ENCODE measurements around the gene TSPAN10. TPM values are rescaled to one million over a fixed set of nuclear protein-coding genes. Genes with fewer than 3 reads are reported as not detected.
A peak's percentile ranks its signal among the peaks of the same experiment; 100 is the strongest.
"Not testable (repeated sequence)": the region's sequence is repeated elsewhere in the genome, so short reads cannot be mapped to it uniquely, and the experiment has no call there.

Gene TSPAN10
- total RNA-seq, 1 donor from 2014 or later: 1.1 TPM

DNA sequence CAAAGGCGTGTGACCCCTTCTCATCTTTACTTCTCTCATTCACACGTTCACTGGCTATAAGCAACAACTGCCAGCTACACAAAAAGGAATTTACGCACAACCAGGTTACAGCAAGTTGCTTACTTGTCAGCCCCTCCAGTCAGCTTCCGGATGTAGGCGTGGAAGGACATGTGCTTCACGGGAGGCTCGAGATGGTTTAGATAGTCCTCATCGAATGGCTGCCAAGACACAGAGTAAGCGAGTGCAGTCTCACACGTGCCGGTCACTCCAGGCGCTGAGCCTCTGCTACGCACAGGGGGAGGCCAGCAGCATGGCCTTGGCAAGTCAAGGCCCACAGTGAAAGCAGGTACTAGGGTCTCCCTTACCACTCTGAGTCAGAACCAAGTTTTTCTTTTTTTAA, 28.4 kb upstream of the TSPAN10 start:
- no peaks in the 10 kb centered on the region for H3K4me1 ChIP-seq
- ATAC-seq: no peak
- H3K9me3 ChIP-seq: no peaks in the 10 kb centered on the region
- H3K4me3 ChIP-seq: no peak overlapping the region
- intact Hi-C loops (cut with DNase I): no loop called here
- no peaks in the 10 kb centered on the region for H3K27me3 ChIP-seq (ENCODE audit: low read depth)
- peak; percentile 22 for DNase-seq
- TF ChIP-seq, protein P1, sequence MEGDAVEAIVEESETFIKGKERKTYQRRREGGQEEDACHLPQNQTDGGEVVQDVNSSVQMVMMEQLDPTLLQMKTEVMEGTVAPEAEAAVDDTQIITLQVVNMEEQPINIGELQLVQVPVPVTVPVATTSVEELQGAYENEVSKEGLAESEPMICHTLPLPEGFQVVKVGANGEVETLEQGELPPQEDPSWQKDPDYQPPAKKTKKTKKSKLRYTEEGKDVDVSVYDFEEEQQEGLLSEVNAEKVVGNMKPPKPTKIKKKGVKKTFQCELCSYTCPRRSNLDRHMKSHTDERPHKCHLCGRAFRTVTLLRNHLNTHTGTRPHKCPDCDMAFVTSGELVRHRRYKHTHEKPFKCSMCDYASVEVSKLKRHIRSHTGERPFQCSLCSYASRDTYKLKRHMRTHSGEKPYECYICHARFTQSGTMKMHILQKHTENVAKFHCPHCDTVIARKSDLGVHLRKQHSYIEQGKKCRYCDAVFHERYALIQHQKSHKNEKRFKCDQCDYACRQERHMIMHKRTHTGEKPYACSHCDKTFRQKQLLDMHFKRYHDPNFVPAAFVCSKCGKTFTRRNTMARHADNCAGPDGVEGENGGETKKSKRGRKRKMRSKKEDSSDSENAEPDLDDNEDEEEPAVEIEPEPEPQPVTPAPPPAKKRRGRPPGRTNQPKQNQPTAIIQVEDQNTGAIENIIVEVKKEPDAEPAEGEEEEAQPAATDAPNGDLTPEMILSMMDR (IDR thresholded peaks at IDR 0.05): no peak
- no peak overlapping the region for H3K27ac ChIP-seq
- H3K36me3 ChIP-seq: peaks cover 94% of the 10 kb centered on the region

DNA sequence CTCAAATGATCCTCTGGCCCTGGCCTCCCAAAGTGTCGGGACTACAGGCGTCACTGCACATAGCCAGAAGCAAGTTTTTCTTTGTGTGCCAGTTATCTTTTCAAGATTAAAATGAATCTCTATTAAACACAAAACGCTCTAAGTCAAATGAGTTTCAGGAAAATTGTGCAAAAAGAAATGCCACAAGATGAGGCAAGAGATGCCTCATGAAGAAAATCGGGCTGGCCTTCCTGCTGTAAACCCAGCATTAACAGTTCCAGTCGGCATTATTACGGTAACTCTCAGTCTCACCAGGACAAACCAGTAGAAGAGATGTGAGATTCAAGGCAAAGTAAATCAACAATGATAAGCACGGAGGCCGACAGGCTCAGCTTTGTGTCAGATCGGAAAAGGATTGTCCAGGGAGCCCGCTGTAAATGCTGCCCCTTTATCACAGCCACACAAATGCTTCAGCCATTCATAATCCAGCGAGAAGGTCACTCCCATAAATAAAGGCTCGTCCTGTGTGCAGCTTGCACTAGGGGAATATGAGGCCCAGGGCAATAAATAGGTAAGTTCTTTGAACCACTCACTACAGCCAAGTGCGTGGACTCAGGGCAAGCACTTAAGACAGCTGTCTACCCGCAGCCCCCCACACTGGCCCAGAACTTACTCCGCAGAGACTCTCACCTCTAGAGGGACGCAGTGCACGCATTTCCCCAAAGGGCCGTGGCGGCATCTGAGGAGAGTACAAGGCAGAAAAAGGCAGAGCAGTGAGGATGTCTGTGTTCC, 27.3 kb upstream of the TSPAN10 start:
- Histone ChIP-seq H3K9me3 (no peaks in the 10 kb centered on the region), H3K4me3 (no peak overlapping the region), H3K36me3 (peaks cover 91% of the 10 kb centered on the region), H3K27me3 (ENCODE audit: low read depth) (no peaks in the 10 kb centered on the region), H3K4me1 (no peaks in the 10 kb centered on the region), H3K27ac (no peak overlapping the region)
- peak in 1 of 2 donors; percentile 16 for ATAC-seq
- intact Hi-C loops (cut with DNase I): no loop called here
- DNase-seq: no peak
- TF ChIP-seq, protein P1 (IDR thresholded peaks at IDR 0.05): no peak

DNA sequence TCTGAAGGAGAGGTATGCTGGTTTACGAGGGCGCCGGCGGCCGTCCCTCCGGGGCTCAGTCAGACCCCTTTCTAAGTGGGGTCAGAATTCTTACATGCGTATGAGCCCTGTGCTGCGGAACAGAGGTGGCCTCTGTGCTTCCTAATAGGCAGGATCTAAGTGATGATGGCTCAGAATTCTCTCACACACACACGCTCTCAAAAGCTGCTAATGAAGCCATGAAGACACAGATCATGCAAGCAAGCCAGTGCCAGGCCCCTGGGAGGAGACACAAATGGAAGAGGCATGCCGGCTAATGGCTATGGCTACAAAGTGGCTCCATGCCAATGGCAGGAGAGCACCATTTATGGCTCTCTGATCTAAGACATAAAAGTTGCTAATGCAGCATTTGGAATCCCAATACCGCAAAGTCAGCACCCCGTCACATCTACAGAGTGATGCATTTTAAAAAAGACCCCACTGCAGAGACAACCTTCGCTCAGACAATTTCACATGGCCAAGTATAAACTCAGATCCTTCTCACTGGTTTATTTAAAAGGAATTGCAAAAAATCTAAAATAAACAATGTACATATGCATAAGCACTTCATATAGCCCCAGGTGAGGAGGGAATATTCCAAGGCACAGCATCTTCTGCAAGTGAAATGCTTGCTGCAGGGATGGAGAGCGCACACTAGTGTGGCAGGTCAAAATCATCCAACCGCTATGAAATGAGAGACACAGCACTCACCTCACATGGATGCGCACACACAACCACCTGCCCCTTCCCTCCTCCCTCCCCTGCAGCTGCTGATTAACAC, 24.6 kb upstream of the TSPAN10 start:
- H3K36me3 ChIP-seq: peaks cover 90% of the 10 kb centered on the region
- no peaks in the 10 kb centered on the region for H3K9me3 ChIP-seq
- no peak for DNase-seq
- H3K4me1 ChIP-seq: no peaks in the 10 kb centered on the region
- ATAC-seq: no peak
- H3K27ac ChIP-seq: no peak overlapping the region
- H3K27me3 ChIP-seq (ENCODE audit: low read depth): no peaks in the 10 kb centered on the region
- intact Hi-C loops (cut with DNase I): no loop called here
- no peak overlapping the region for H3K4me3 ChIP-seq
- TF ChIP-seq, protein P1 (IDR thresholded peaks at IDR 0.05): no peak

DNA sequence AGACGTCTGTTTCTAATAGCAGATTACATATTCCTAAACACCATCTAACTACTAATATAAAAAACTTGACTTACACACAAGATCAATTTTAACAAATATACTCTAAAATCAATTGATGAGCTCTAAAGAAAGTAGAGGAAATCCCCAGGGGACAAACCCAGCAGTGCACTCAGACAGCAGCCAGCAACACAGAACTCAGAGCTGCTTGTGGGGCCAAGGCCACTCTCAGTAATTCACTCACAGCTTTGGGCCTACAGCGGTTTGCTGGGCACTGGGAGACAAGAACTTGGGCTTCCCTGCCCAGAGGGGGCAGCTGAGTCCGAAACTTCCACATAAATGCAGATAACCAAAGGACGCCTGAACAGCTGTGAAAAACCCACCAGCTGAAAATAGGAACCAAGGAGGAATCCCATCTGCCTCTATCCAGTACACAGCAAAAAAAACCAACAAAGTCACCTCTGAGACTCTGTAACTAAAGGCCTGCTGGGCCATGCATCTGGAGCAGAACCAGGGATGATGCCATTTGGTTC, 21.5 kb upstream of the TSPAN10 start:
- Histone ChIP-seq H3K36me3 (peaks cover 75% of the 10 kb centered on the region), H3K27me3 (ENCODE audit: low read depth) (no peaks in the 10 kb centered on the region), H3K4me1 (no peaks in the 10 kb centered on the region), H3K9me3 (no peaks in the 10 kb centered on the region), H3K27ac (no peak overlapping the region), H3K4me3 (no peak overlapping the region)
- TF ChIP-seq, protein P1 (IDR thresholded peaks at IDR 0.05): no peak
- ATAC-seq (no peak), DNase-seq (peak; percentile 5)
- intact Hi-C loops (cut with DNase I): no loop called here

DNA sequence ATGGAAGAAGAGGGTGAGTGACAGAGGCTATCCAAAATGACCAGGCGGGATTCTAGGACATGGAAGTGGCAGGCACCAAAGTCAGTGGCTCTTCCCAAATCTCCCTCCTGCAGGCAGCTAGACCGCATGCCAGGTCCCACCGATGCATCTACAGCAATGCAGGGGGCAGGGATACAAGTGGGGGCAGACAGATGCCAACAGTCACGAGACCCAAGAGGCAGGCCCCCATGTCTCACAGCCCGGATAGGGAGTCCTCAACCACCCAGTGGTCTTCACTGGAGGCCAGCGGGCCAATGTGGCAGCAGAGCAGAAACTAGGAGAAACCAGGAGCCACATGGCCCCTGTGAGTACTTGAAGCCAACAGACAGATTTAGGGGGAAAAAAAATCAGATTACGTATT, 20.1 kb upstream of the TSPAN10 start:
- no peaks in the 10 kb centered on the region for H3K9me3 ChIP-seq
- no peak overlapping the region for H3K4me3 ChIP-seq
- TF ChIP-seq, protein P1 (IDR thresholded peaks at IDR 0.05): no peak
- no peak overlapping the region for H3K27ac ChIP-seq
- H3K36me3 ChIP-seq: peaks cover 81% of the 10 kb centered on the region
- H3K27me3 ChIP-seq (ENCODE audit: low read depth): no peaks in the 10 kb centered on the region
- no peaks in the 10 kb centered on the region for H3K4me1 ChIP-seq
- intact Hi-C loops (cut with DNase I): no loop called here
- ATAC-seq (no peak), DNase-seq (peak; percentile 19)

DNA sequence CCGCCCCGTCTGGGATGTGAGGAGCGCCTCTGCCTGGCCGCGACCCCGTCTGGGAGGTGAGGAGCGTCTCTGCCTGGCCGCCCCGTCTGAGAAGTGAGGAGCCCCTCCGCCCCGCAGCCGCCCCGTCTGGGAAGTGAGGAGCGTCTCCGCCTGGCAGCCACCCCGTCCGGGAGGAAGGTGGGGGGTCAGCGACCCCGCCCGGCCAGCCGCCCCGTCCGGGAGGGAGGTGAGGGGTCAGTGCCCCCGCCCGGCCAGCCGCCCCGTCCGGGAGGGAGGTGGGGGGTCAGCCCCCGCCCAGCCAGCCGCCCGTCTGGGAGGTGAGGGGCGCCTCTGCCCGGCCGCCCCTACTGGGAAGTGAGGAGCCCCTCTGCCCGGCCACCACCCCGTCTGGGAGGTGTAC, 18.7 kb upstream of the TSPAN10 start:
- H3K9me3 ChIP-seq; H3K4me1 ChIP-seq; ATAC-seq; H3K4me3 ChIP-seq; H3K27ac ChIP-seq; H3K27me3 ChIP-seq (ENCODE audit: low read depth); intact Hi-C loops (cut with DNase I): not testable (repeated sequence)
- DNase-seq: peak; percentile 1
- peaks cover 81% of the 10 kb centered on the region for H3K36me3 ChIP-seq
